GM08714 (cell line): ENCODE measurements around the gene STAT5B.
A peak's percentile ranks its signal among the peaks of the same experiment; 100 is the strongest.
"Not testable (repeated sequence)": the region's sequence is repeated elsewhere in the genome, so short reads cannot be mapped to it uniquely, and the experiment has no call there.

Source experiments
- H3K4me3 ChIP-seq: fragments of 200-500 bp; sonication (Bioruptor generic); 2 replicates; pipeline ENCODE4 v1.5.1; 2014; ENCODE audit warnings: mild to moderate bottlenecking, low read length, inconsistent platforms
- ZNF274 ChIP-seq: IDR thresholded peaks from 2 replicates; pipeline ENCODE4 v1.6.1; 2012; ENCODE audit warnings: mild to moderate bottlenecking, low read depth, low read length

Gene STAT5B

DNA sequence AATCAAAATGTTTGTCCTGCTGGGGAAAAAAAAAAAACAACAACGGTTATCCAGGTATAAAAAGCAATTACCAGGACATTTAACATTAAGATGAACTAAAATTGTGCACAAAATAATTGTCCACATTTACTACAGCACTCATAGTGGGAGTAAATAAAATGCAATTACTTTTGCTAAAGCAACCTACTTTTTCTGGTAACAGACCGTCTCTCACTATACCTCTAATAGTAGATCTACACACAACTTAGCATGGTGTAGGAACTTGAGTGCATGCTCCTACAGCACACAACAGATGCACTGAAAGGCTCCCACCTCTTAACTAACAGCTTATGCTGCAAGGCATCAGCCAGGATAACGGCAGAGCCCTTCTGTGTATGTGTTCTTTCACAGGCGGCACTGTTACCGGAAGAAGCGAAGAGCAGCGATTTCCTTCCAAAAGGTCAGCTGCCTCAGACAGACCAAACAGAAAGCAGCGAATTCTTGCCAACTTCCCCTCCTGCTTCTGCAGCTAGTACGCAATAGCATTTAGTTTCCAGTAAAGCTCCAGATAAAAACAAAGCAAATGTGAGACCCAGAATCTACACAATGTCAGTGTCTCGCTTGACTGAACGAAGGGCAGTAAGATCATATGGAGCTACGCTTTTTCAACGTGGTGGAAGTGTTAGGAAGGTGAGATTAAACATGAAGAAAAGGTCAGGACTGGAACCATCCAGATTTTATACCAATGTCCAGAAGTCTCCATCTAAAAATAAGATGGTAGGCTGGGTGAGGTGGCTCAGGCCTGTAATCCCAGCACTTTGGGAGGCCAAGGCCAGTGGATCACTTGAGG is 27.6 kb downstream of the STAT5B start:
- no peak for TF ChIP-seq ZNF274
- H3K4me3 ChIP-seq, result peak overlapping the region; percentile 53; the same call in 1 of the 2 replicates

GRCh38 chr17:42247734-42248133 is 28.5 kb downstream of the STAT5B start:
- TF ChIP-seq ZNF274, result no peak
- no peak overlapping the region for H3K4me3 ChIP-seq

DNA sequence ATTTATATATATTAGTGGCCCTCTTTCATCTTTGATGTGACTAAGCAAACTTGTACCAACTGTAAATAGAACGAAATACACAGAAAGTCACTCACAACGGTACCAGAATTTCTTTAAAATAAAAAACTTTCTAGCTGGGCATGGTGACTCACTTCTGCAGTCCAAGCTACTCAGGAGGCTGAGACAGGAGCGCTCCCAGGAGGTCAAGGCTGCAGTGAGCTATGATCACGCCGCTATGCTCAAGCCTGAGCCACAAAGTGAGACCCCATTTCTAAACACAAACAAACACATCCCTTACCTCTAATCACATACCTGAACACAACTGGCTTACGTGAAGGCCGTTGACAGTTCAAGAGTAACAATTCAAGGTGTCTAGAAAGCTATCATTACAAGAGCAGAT is 29.7 kb downstream of the STAT5B start:
- H3K4me3 ChIP-seq, result no peak overlapping the region
- no peak for TF ChIP-seq ZNF274

DNA sequence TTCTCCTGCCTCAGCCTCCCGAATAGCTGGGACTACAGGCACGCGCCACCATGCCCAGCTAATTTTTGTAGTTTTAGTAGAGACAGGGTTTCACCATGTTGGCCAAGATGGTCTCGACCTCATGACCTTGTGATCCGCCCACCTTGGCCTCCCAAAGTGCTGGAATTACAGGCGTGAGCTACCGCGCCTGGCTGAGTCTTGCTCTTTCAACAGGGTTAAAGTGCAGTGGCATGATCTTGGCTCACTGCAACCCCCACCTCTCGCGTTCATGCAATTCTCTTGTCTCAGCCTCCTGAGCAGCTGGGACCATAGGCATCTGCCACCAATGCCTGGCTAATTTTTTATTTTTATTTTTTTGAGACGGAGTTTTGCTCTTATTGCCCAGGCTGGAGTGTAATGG is 31.0 kb downstream of the STAT5B start:
- not testable (repeated sequence) for H3K4me3 ChIP-seq

GRCh38 chr17:42244116-42244515 is 32.1 kb downstream of the STAT5B start:
- not testable (repeated sequence) for H3K4me3 ChIP-seq

- TF ChIP-seq ZNF274, result no peak
- H3K4me3 ChIP-seq, result no peak overlapping the region
Measured at GRCh38 chr17:42243493-42243982, 32.7 kb downstream of the STAT5B start.

DNA sequence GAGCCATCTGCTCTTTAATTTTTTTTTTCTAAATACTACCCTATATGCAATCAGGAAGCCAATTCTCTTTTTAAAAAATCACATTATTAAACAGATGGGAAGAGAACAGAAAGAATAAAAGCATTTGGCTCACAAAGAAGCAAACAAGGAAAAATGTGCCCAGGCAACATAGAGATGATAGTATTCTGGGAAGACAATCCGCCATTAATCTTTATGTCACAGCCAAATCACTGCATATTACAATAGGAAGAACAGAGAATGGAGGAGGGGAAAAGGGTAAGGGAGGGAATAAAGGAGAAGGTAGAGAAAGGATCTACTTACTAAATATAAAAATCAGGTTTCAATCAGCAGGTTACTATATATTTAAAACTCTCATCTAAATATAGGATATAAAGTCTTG is 34.3 kb downstream of the STAT5B start:
- TF ChIP-seq ZNF274, result no peak
- no peak overlapping the region for H3K4me3 ChIP-seq

- not testable (repeated sequence) for H3K4me3 ChIP-seq
Measured at GRCh38 chr17:42240863-42241262, 35.3 kb downstream of the STAT5B start.

GRCh38 chr17:42240201-42240600 is 36.0 kb downstream of the STAT5B start:
- H3K4me3 ChIP-seq, result no peak overlapping the region
- no peak for TF ChIP-seq ZNF274

DNA sequence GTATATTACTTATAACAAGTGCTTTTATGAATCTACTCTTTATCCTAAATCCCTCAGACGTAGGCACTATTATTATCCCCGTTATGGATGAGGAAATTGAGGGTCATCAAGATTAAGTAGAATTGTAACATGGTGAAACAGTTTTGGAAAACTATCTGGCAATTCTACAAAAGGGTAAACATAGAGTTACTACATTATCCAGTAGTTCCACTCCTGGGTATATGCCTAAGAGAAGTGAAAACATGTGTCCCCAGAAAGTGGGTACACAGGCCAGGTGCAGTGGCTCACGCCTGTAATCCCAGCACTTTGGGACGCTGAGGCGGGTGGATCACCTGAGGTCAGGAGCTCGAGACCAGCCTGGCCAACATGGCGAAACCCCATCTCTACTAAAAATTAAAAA is 36.6 kb downstream of the STAT5B start:
- not testable (repeated sequence) for H3K4me3 ChIP-seq

GRCh38 chr17:42236760-42237159 is 39.4 kb downstream of the STAT5B start:
- H3K4me3 ChIP-seq, result no peak overlapping the region
- TF ChIP-seq ZNF274, result no peak

GRCh38 chr17:42233994-42234393 is 42.2 kb downstream of the STAT5B start:
- no peak overlapping the region for H3K4me3 ChIP-seq
- TF ChIP-seq ZNF274, result no peak

GRCh38 chr17:42233156-42233555 is 43.0 kb downstream of the STAT5B start:
- no peak for TF ChIP-seq ZNF274
- no peak overlapping the region for H3K4me3 ChIP-seq

DNA sequence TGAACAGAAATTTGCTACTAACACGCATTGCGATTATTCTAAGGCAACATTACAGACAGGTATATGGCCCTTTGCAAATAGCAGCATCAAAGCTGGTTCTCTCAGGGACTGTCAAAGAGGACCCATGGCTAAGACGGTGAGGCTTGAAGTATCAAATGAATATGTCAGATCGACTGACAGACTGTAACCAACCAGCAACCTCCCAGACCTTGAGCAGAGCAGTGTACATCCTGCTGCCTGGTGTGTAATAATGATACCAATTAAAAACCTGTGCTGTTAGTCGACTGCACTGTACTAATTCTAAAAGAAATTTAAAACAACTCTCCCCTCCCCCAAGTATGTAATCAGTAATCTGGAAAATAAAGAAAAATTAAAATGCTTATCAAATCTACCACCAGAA is 46.0 kb downstream of the STAT5B start:
- no peak for TF ChIP-seq ZNF274
- no peak overlapping the region for H3K4me3 ChIP-seq

DNA sequence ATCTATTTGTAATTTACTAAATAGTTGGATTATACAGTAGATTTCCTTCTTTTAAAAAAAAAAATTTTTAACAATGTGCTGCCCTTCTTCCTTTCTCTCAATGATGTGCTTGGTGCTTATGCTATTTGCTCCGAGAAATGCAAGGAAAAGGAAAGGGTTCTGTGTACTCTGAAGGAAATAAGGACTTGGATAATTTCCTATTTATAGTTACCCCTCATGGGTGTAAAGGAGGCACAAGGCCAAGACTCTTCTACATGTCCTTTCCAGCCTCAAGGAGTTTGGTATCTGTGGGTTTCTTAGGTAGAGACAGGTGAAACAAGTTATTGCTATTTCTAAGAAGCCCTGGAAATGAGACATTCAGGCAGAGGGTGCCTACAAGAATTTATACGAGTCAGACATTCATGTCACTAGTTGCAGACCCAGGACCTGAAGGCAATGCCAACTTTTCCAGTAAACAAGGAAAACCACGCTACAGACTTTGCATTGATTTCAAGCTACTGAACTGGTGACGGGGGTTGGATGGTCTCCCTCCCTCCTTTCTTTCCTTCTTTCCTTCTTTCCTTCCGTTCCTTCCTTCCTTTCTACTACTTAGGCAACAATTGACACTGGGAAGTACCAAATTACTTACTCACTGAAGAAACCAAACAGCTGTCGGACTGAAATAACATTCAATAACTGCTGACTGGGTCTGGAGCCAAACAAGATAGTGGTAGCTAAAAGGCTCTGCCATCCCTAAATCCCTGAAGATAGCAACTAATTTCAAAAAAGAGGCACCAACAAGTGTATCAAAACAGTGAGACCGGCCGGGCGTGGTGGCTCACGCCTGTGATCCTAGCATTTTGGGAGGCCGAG is 48.1 kb downstream of the STAT5B start:
- TF ChIP-seq ZNF274, result no peak
- no peak overlapping the region for H3K4me3 ChIP-seq
